Upper lobe of left lung (tissue), 4 donors: Measurements from ENCODE around the gene AFF3.

ENCODE experiments used
- CTCF ChIP-seq, 6 experiments: fragments of 450-650 bp in 4 of 6; fragments of 200-600 bp in 2 of 6; sonication (generic) in 2 of 6; IDR thresholded peaks; one replicate each; pipeline ENCODE4 v1.5.1; 2016 to 2019; ENCODE audit warnings: antibody characterized with exemption in 6 of 6
- EP300 ChIP-seq, 4 donors: sonication (generic); formaldehyde crosslinking; IDR thresholded peaks; one replicate each; pipeline ENCODE4 v1.5.1; 2017; ENCODE audit warnings: antibody characterized with exemption in 4 of 4, control low read depth in 2 of 4
- POLR2A ChIP-seq, 4 donors: fragments of 450-650 bp; IDR thresholded peaks; one replicate each; pipeline ENCODE4 v1.5.1; 2016 to 2017; ENCODE audit warnings: antibody characterized with exemption in 4 of 4, mild to moderate bottlenecking in 2 of 4
- POLR2AphosphoS5 ChIP-seq, 2 donors: sonication (generic); formaldehyde crosslinking; IDR thresholded peaks; one replicate each; pipeline ENCODE4 v1.5.1; 2017; ENCODE audit warnings: antibody characterized with exemption in 2 of 2

GRCh38 chr2:99602476-99602875, 539.9 kb downstream of the AFF3 start:
- TF ChIP-seq POLR2AphosphoS5 (IDR thresholded peaks at IDR 0.05) (no peak), CTCF (IDR thresholded peaks at IDR 0.05) (no peak), POLR2A (IDR thresholded peaks at IDR 0.05) (no peak), EP300 (IDR thresholded peaks at IDR 0.05) (no peak)
